Neuronal stem cell (in vitro differentiated cells): ENCODE measurements around the gene EYA3.

ENCODE experiments used
- DNase-seq: peaks from one replicate; pipeline ENCODE4 v3.0.0-alpha.2; 2013; ENCODE audit warnings: low spot score
- H2AFZ ChIP-seq: one replicate; pipeline ENCODE4 v1.6.1; 2013; ENCODE audit warnings: mild to moderate bottlenecking, low read length, inconsistent platforms
- H2AK5ac ChIP-seq: 2 replicates; pipeline ENCODE4 v1.6.1; 2013; ENCODE audit warnings: low read depth, mild to moderate bottlenecking, inconsistent platforms, low read length, moderate library complexity, mixed read lengths
- H2BK120ac ChIP-seq: 2 replicates; pipeline ENCODE4 v1.6.1; 2013; ENCODE audit warnings: low read depth, mild to moderate bottlenecking, inconsistent platforms, low read length, moderate library complexity, mixed read lengths
- H2BK12ac ChIP-seq: one replicate; pipeline ENCODE4 v1.6.1; 2013; ENCODE audit warnings: low read length, inconsistent platforms
- H2BK15ac ChIP-seq: 2 replicates; pipeline ENCODE4 v1.6.1; 2013; ENCODE audit warnings: mild to moderate bottlenecking, low read length, inconsistent platforms, mixed read lengths
- H2BK5ac ChIP-seq: one replicate; pipeline ENCODE4 v1.6.1; 2013; ENCODE audit warnings: inconsistent platforms, mild to moderate bottlenecking, low read length, moderate library complexity
- H3K14ac ChIP-seq: one replicate; pipeline ENCODE4 v1.6.1; 2013; ENCODE audit warnings: low read length, inconsistent platforms
- H3K18ac ChIP-seq: 2 replicates; pipeline ENCODE4 v1.6.1; 2013; ENCODE audit warnings: low read length, inconsistent platforms
- H3K23ac ChIP-seq: 2 replicates; pipeline ENCODE4 v1.6.1; 2013; ENCODE audit warnings: low read depth, mild to moderate bottlenecking, mixed read lengths, low read length, inconsistent platforms; ENCODE audit not compliant: poor library complexity
- H3K27ac ChIP-seq: replicated peaks from 3 replicates; pipeline ENCODE4 v1.5.1; 2013; ENCODE audit warnings: low read length, inconsistent platforms
- H3K27me3 ChIP-seq, 3 experiments: 2 replicates each; pipeline ENCODE4 v1.6.1; 2013; ENCODE audit warnings: low read length in 3 of 3, mild to moderate bottlenecking in 2 of 3, inconsistent platforms in 1 of 3, low read depth in 1 of 3, mixed read lengths in 1 of 3, moderate library complexity in 1 of 3; ENCODE audit not compliant: control insufficient read depth in 3 of 3, insufficient read depth in 3 of 3
- H3K36me3 ChIP-seq, 2 donors: replicated peaks in 1 of 2; 2 replicates each; pipeline ENCODE4 v1.6.1; 2013; ENCODE audit warnings: low read length in 2 of 2; ENCODE audit not compliant: control insufficient read depth in 2 of 2, insufficient read depth in 2 of 2
- H3K4ac ChIP-seq: 2 replicates; pipeline ENCODE4 v1.6.1; 2013; ENCODE audit warnings: inconsistent platforms, mild to moderate bottlenecking, low read length, moderate library complexity
- H3K4me1 ChIP-seq, 2 donors: 1 replicate in 1 of 2; 2 replicates in 1 of 2; pipeline ENCODE4 v1.6.1; 2013; ENCODE audit warnings: low read length in 2 of 2, low read depth in 1 of 2; ENCODE audit not compliant: control insufficient read depth in 2 of 2, insufficient read depth in 1 of 2
- H3K4me2 ChIP-seq: one replicate; pipeline ENCODE4 v1.6.1; 2013; ENCODE audit warnings: mild to moderate bottlenecking, low read length, inconsistent platforms; ENCODE audit not compliant: insufficient read depth, poor library complexity, severe bottlenecking
- H3K4me3 ChIP-seq, 2 donors: 2 replicates each; pipeline ENCODE4 v1.5.1; 2013; ENCODE audit warnings: low read length in 2 of 2, mild to moderate bottlenecking in 2 of 2, inconsistent platforms in 1 of 2, moderate library complexity in 1 of 2
- H3K79me1 ChIP-seq: one replicate; pipeline ENCODE4 v1.6.1; 2013; ENCODE audit warnings: low read depth, mild to moderate bottlenecking, inconsistent platforms, low read length, moderate library complexity
- H3K9ac ChIP-seq: one replicate; pipeline ENCODE4 v1.6.1; 2013; ENCODE audit warnings: mild to moderate bottlenecking, low read depth, low read length, inconsistent platforms; ENCODE audit not compliant: poor library complexity
- H3K9me3 ChIP-seq, 2 donors: replicated peaks in 1 of 2; 2 replicates each; pipeline versions ENCODE3 to v1.6.1; 2013; ENCODE audit warnings: low read length in 2 of 2, mild to moderate bottlenecking in 2 of 2, inconsistent platforms in 1 of 2, low read depth in 1 of 2, mixed read lengths in 1 of 2, moderate library complexity in 1 of 2; ENCODE audit not compliant: control insufficient read depth in 2 of 2, insufficient read depth in 1 of 2
- H4K8ac ChIP-seq: one replicate; pipeline ENCODE4 v1.6.1; 2013; ENCODE audit warnings: low read depth, mild to moderate bottlenecking, inconsistent platforms, low read length, moderate library complexity
- H4K91ac ChIP-seq: one replicate; pipeline ENCODE4 v1.6.1; 2013; ENCODE audit warnings: low read length, low read depth, mild to moderate bottlenecking, inconsistent platforms; ENCODE audit not compliant: poor library complexity
- WGBS, 2 donors: extraction: QIAGEN DNeasy Blood & Tissue Kit; methylation state at CpG; one replicate each; pipeline ENCODE4 v1.1.7; 2013; ENCODE audit warnings: missing lambda C conversion rate in 2 of 2, mixed read lengths in 1 of 2; ENCODE audit not compliant: insufficient read length in 2 of 2, insufficient replicate concordance in 1 of 2; ENCODE audit errors: extremely low coverage in 2 of 2; 5-methylcytosine and 5-hydroxymethylcytosine counted together

EYA3 gene

GRCh38 chr1:28046716-28047115 lies 41.7 kb downstream of the EYA3 start:
- H3K9me3 ChIP-seq, result no peaks in the 10 kb centered on the region
- H3K36me3 ChIP-seq, result peaks cover 3 to 42% of the 10 kb centered on the region in 2 donors
- no peak overlapping the region for H3K4me3 ChIP-seq
- no peak overlapping the region for H2AFZ ChIP-seq
- H2BK120ac ChIP-seq, result no peak overlapping the region
- DNase-seq, result no peak
- no peaks in the 10 kb centered on the region for H3K4me1 ChIP-seq
- no peak overlapping the region for H3K9ac ChIP-seq
- no peak overlapping the region for H3K23ac ChIP-seq
- no peak overlapping the region for H4K91ac ChIP-seq
- H3K4me2 ChIP-seq, result no peak overlapping the region
- H2AK5ac ChIP-seq, result no peak overlapping the region
- no peak overlapping the region for H3K4ac ChIP-seq
- H4K8ac ChIP-seq, result no peak overlapping the region
- H2BK12ac ChIP-seq, result no peak overlapping the region
- H2BK5ac ChIP-seq, result no peak overlapping the region
- no CpG with 5 or more reads among the region's 4 CpGs for WGBS, 2 donors
- no peak overlapping the region for H3K27ac ChIP-seq
- no peak overlapping the region for H3K18ac ChIP-seq
- no peaks in the 10 kb centered on the region for H3K27me3 ChIP-seq
- H2BK15ac ChIP-seq, result no peak overlapping the region
- H3K14ac ChIP-seq, result no peak overlapping the region
- H3K79me1 ChIP-seq, result no peaks in the 10 kb centered on the region

GRCh38 chr1:28045777-28046176 lies 42.6 kb downstream of the EYA3 start:
- H2BK5ac ChIP-seq, result no peak overlapping the region
- no peak overlapping the region for H4K91ac ChIP-seq
- no CpG with 5 or more reads among the region's 1 CpG for WGBS, 2 donors
- no peak overlapping the region for H3K27ac ChIP-seq
- H2BK12ac ChIP-seq, result no peak overlapping the region
- no peak overlapping the region for H4K8ac ChIP-seq
- no peak overlapping the region for H3K4me2 ChIP-seq
- H3K23ac ChIP-seq, result no peak overlapping the region
- H3K4ac ChIP-seq, result no peak overlapping the region
- no peak overlapping the region for H2AK5ac ChIP-seq
- H3K9ac ChIP-seq, result no peak overlapping the region
- no peak overlapping the region for H2AFZ ChIP-seq
- H3K36me3 ChIP-seq, result peaks cover 5 to 51% of the 10 kb centered on the region in 2 donors
- H3K9me3 ChIP-seq, result no peaks in the 10 kb centered on the region
- H3K27me3 ChIP-seq, result no peaks in the 10 kb centered on the region
- H2BK15ac ChIP-seq, result no peak overlapping the region
- no peak overlapping the region for H3K4me3 ChIP-seq
- H3K4me1 ChIP-seq, result no peaks in the 10 kb centered on the region
- H3K79me1 ChIP-seq, result no peaks in the 10 kb centered on the region
- H2BK120ac ChIP-seq, result no peak overlapping the region
- H3K14ac ChIP-seq, result no peak overlapping the region
- no peak for DNase-seq
- no peak overlapping the region for H3K18ac ChIP-seq

- H2AFZ ChIP-seq, result no peak overlapping the region
- peaks cover 5 to 62% of the 10 kb centered on the region in 2 donors for H3K36me3 ChIP-seq
- H2BK120ac ChIP-seq, result no peak overlapping the region
Measured at GRCh38 chr1:28044399-28044798, 44.0 kb downstream of the EYA3 start.

GRCh38 chr1:28039341-28039740 lies 49.1 kb downstream of the EYA3 start:
- H2BK5ac ChIP-seq, result no peak overlapping the region
- no peak overlapping the region for H3K4ac ChIP-seq
- no peak overlapping the region for H3K14ac ChIP-seq
- H3K23ac ChIP-seq, result no peak overlapping the region
- WGBS, 2 donors, result no CpG with 5 or more reads among the region's 2 CpGs
- H3K4me3 ChIP-seq, result no peak overlapping the region
- H3K4me1 ChIP-seq, result no peaks in the 10 kb centered on the region
- no peak for DNase-seq
- no peaks in the 10 kb centered on the region for H3K79me1 ChIP-seq
- H4K8ac ChIP-seq, result no peak overlapping the region
- H4K91ac ChIP-seq, result no peak overlapping the region
- no peaks in the 10 kb centered on the region for H3K9me3 ChIP-seq
- no peak overlapping the region for H2AK5ac ChIP-seq
- H3K27me3 ChIP-seq, result no peaks in the 10 kb centered on the region
- H3K4me2 ChIP-seq, result no peak overlapping the region
- no peak overlapping the region for H2AFZ ChIP-seq
- no peak overlapping the region for H2BK12ac ChIP-seq
- no peak overlapping the region for H3K9ac ChIP-seq
- no peak overlapping the region for H2BK120ac ChIP-seq
- no peak overlapping the region for H3K27ac ChIP-seq
- no peak overlapping the region for H2BK15ac ChIP-seq
- peaks cover 5 to 74% of the 10 kb centered on the region in 2 donors for H3K36me3 ChIP-seq
- H3K18ac ChIP-seq, result no peak overlapping the region

More at GRCh38 chr1:28044399-28044798, 44.0 kb downstream of the EYA3 start:
- Histone ChIP-seq H2BK5ac (no peak overlapping the region), H3K4me1 (no peaks in the 10 kb centered on the region), H2BK12ac (no peak overlapping the region), H3K14ac (no peak overlapping the region), H2AK5ac (no peak overlapping the region), H3K79me1 (no peaks in the 10 kb centered on the region), H2BK15ac (no peak overlapping the region), H4K91ac (no peak overlapping the region), H3K4me2 (no peak overlapping the region), H3K4ac (no peak overlapping the region), H3K23ac (no peak overlapping the region), H4K8ac (no peak overlapping the region), H3K27ac (no peak overlapping the region), H3K27me3 (no peaks in the 10 kb centered on the region), H3K18ac (no peak overlapping the region), H3K9ac (no peak overlapping the region), H3K9me3 (no peaks in the 10 kb centered on the region), H3K4me3 (no peak overlapping the region)
- no peak for DNase-seq
- no CpG with 5 or more reads among the region's 1 CpG for WGBS, 2 donors
